Activated CD4-positive, alpha-beta memory T cell treated with anti-CD3 and anti-CD28 coated beads, Interleukin-2, amount 10 ng/mL, durations not matched to agents 7 days and 5 days (primary cell): ENCODE measurements around the gene NAV2. TPM values are rescaled to one million over a fixed set of nuclear protein-coding genes. Genes with fewer than 3 reads are reported as not detected.

Experiments
- CTCF ChIA-PET: fragments of 350-600 bp; sonication (Branson Sonifier 250); formaldehyde crosslinking; loops from one replicate; lab custom pipeline; 2021; ENCODE audit warnings: antibody characterized with exemption, inconsistent platforms; lab: Charles Lee
- POLR2A ChIA-PET: fragments of 350-600 bp; sonication (Branson Sonifier 250); formaldehyde crosslinking; loops from one replicate; lab custom pipeline; 2021; ENCODE audit warnings: antibody characterized with exemption; lab: Charles Lee
- DNase-seq: peaks from one replicate; pipeline ENCODE4 v3.0.0-alpha.2; 2020
- H3K27ac Mint-ChIP-seq: one replicate; pipeline ENCODE4 v1.8.0; 2021; ENCODE audit warnings: mild to moderate bottlenecking, mixed read lengths
- H3K27me3 Mint-ChIP-seq: one replicate; pipeline ENCODE4 v1.8.0; 2021; ENCODE audit warnings: mixed read lengths
- H3K36me3 Mint-ChIP-seq: one replicate; pipeline ENCODE4 v1.8.0; 2021; ENCODE audit warnings: low read depth, mixed read lengths
- H3K4me1 Mint-ChIP-seq: one replicate; pipeline ENCODE4 v1.8.0; 2021; ENCODE audit warnings: mixed read lengths
- H3K4me3 Mint-ChIP-seq: one replicate; pipeline ENCODE4 v1.8.0; 2021; ENCODE audit warnings: mild to moderate bottlenecking, mixed read lengths
- H3K9me3 Mint-ChIP-seq: one replicate; pipeline ENCODE4 v1.8.0; 2021; ENCODE audit warnings: mixed read lengths
- total RNA-seq, 2 experiments: library from RNA; stranded (reverse); gene quantifications; one replicate each; pipeline ENCODE4 v1.2.3, GENCODE V29; 2021

The NAV2 gene
- total RNA-seq, 2 experiments from 2014 or later: 0.53 to 0.70 TPM

- no peaks in the 10 kb centered on the region for H3K4me1 Mint-ChIP-seq
- CTCF ChIA-PET: no interaction called here
- no peaks in the 10 kb centered on the region for H3K9me3 Mint-ChIP-seq
Observed at GRCh38 chr11:19746086-19746485, 33.4 kb downstream of the NAV2 start.

DNA sequence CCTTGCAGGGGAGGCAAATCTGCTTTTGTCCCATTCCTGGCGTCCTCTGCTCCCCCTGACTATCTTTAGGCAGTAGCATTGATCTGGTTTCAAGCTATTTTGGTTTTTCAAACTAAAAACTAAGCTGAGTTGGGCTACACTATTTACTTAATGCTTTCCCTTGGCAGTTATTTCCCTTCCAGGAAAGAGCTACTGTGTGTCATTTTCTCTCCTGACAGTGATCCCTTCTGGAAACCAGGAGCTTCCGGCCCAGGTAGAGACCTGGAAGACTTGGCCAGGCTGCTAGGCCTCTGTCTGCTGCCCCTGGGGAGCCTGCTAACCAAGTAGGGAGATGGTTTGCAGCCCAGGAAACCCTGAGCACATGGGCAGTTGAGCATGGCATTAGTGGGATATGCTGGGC is 35.0 kb downstream of the NAV2 start:
- DNase-seq: no peak
- CTCF ChIA-PET: no interaction called here
- H3K36me3 Mint-ChIP-seq: no peaks in the 10 kb centered on the region
- H3K27me3 Mint-ChIP-seq: peaks cover 14% of the 10 kb centered on the region
- no peaks in the 10 kb centered on the region for H3K4me1 Mint-ChIP-seq
- H3K27ac Mint-ChIP-seq: no peak overlapping the region
- POLR2A ChIA-PET: interaction anchor here (0.5 kb wide), 1 partner anchor 312 kb away, joined by 3 read pairs; no protein-coding TSS in a partner anchor
- H3K4me3 Mint-ChIP-seq: no peak overlapping the region
- H3K9me3 Mint-ChIP-seq: no peaks in the 10 kb centered on the region

More at GRCh38 chr11:19746086-19746485, 33.4 kb downstream of the NAV2 start:
- no peak overlapping the region for H3K4me3 Mint-ChIP-seq
- no peak overlapping the region for H3K27ac Mint-ChIP-seq
- no peaks in the 10 kb centered on the region for H3K36me3 Mint-ChIP-seq
- DNase-seq: no peak
- peaks cover 7% of the 10 kb centered on the region for H3K27me3 Mint-ChIP-seq
- POLR2A ChIA-PET: no interaction called here

GRCh38 chr11:19751055-19751454 is 38.4 kb downstream of the NAV2 start:
- CTCF ChIA-PET: interaction anchor here (1.4 kb wide), 2 partner anchors 8 to 9 kb away, joined by 3 to 5 read pairs; no protein-coding TSS in a partner anchor
- POLR2A ChIA-PET: interaction anchor here (0.8 kb wide), 1 partner anchor 45 kb away, joined by 3 read pairs; no protein-coding TSS in a partner anchor
- Mint-ChIP-seq H3K4me1 (no peaks in the 10 kb centered on the region), H3K4me3 (no peak overlapping the region), H3K27me3 (peaks cover 28% of the 10 kb centered on the region), H3K9me3 (no peaks in the 10 kb centered on the region), H3K27ac (no peak overlapping the region), H3K36me3 (no peaks in the 10 kb centered on the region)
- no peak for DNase-seq

- Mint-ChIP-seq H3K4me3 (no peak overlapping the region), H3K4me1 (no peaks in the 10 kb centered on the region), H3K9me3 (no peaks in the 10 kb centered on the region), H3K27me3 (peaks cover 30% of the 10 kb centered on the region), H3K27ac (no peak overlapping the region), H3K36me3 (no peaks in the 10 kb centered on the region)
- no peak for DNase-seq
- POLR2A ChIA-PET: no interaction called here
- CTCF ChIA-PET: no interaction called here
Observed at GRCh38 chr11:19753451-19754106, 40.9 kb downstream of the NAV2 start.

DNA sequence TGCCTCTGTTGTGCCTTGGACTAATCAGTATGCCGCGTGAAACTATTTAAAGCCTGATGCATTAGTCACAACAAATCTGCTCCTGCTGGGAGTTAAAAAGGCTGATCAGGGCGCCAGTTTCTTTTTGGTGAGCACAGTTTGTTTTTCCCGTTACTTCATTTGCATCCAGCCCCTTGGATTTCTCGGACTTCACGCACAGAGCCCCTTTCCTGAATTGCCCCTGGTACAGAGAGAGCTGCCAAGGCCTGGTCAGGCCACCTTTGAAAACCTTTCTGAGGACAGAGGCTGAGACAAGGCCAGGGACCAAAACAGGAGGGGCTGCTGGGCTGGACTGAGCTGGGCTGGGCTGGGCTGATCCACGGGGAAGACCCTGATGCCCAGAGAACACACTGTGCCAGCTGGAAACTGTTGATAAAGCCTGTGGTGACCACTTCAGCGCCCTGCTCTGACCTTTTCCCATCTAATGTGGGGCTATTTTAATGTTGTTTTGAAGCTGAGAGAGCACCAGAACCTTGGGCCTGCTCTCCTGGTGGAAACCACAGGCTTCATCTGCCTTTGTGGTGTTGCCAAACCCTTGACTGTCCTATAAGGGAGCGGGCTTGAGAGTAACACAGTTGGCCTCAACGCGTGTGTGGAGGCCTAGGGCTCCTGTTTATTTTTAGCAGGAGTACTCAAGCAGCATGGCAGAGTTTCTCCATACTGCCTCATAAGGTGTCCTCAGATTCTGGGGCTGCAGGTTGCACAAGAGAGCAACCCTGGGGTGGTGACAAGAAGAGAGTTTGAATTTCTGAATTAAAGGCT is 44.2 kb downstream of the NAV2 start:
- no peak for DNase-seq
- ChIA-PET CTCF (no interaction called here), POLR2A (no interaction called here)
- no peaks in the 10 kb centered on the region for H3K36me3 Mint-ChIP-seq
- H3K4me3 Mint-ChIP-seq: no peak overlapping the region
- H3K9me3 Mint-ChIP-seq: no peaks in the 10 kb centered on the region
- no peaks in the 10 kb centered on the region for H3K4me1 Mint-ChIP-seq
- H3K27ac Mint-ChIP-seq: no peak overlapping the region
- H3K27me3 Mint-ChIP-seq: peaks cover 19% of the 10 kb centered on the region

GRCh38 chr11:19759389-19759788 is 46.8 kb downstream of the NAV2 start:
- CTCF ChIA-PET: no interaction called here
- POLR2A ChIA-PET: no interaction called here
- peaks cover 17% of the 10 kb centered on the region for H3K27me3 Mint-ChIP-seq
- no peaks in the 10 kb centered on the region for H3K4me1 Mint-ChIP-seq
- no peak overlapping the region for H3K4me3 Mint-ChIP-seq
- H3K36me3 Mint-ChIP-seq: no peaks in the 10 kb centered on the region
- DNase-seq: no peak
- no peaks in the 10 kb centered on the region for H3K9me3 Mint-ChIP-seq
- H3K27ac Mint-ChIP-seq: no peak overlapping the region

GRCh38 chr11:19762266-19762665 is 49.6 kb downstream of the NAV2 start:
- Mint-ChIP-seq H3K27ac (no peak overlapping the region), H3K4me1 (no peaks in the 10 kb centered on the region), H3K9me3 (no peaks in the 10 kb centered on the region), H3K27me3 (peaks cover 18% of the 10 kb centered on the region), H3K4me3 (no peak overlapping the region), H3K36me3 (no peaks in the 10 kb centered on the region)
- ChIA-PET POLR2A (no interaction called here), CTCF (interaction anchor here (0.7 kb wide), 1 partner anchor 16 kb away, joined by 3 read pairs; no protein-coding TSS in a partner anchor)
- no peak for DNase-seq

DNA sequence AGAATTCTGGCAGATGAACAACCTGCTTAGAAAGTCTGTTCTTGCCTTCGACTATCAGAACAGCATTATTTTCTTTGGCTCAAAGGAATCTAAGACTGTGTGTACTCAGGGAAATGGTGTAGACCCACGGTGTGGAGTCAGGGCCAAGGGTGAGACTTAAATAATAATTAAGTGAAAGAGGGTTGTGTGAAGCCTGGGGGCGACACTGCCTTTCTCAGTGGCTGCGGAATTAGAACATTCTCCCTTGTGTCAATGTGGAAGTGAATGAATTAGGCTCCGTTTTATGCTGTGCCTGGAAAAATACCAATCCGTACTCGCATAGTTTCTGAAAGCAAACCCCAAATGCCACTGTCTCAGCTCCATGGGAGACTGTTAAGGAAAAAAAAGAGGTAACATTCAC is 50.7 kb downstream of the NAV2 start:
- peaks cover 18% of the 10 kb centered on the region for H3K27me3 Mint-ChIP-seq
- H3K4me3 Mint-ChIP-seq: no peak overlapping the region
- CTCF ChIA-PET: no interaction called here
- DNase-seq: no peak
- no peaks in the 10 kb centered on the region for H3K9me3 Mint-ChIP-seq
- H3K4me1 Mint-ChIP-seq: no peaks in the 10 kb centered on the region
- POLR2A ChIA-PET: no interaction called here
- no peak overlapping the region for H3K27ac Mint-ChIP-seq
- no peaks in the 10 kb centered on the region for H3K36me3 Mint-ChIP-seq

DNA sequence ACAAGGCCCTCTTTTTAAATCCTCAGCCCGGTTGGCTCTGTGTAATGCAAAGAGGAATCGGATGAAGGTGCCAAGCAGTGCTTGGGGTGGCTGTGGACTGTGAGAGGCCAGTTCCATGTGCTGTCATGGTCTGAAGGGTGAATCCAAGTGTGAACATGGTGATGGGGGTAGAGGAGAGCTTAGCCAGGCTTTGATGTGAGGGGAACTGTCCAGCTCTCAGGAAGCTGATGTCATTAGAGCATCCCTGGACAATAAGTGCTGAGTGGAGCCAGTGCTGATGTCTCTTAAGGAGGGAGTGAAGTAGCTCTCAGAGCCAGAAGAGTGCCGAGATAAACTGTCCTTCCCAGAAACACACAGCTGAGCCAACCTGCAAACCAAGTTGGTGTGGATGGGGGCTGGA is 53.6 kb downstream of the NAV2 start:
- CTCF ChIA-PET: no interaction called here
- Mint-ChIP-seq H3K4me3 (no peak overlapping the region), H3K36me3 (no peaks in the 10 kb centered on the region), H3K4me1 (peaks cover 2% of the 10 kb centered on the region), H3K9me3 (no peaks in the 10 kb centered on the region), H3K27me3 (peaks cover 23% of the 10 kb centered on the region), H3K27ac (no peak overlapping the region)
- POLR2A ChIA-PET: no interaction called here
- no peak for DNase-seq

GRCh38 chr11:19766810-19767209 is 54.2 kb downstream of the NAV2 start:
- POLR2A ChIA-PET: no interaction called here
- no peak for DNase-seq
- Mint-ChIP-seq H3K27ac (no peak overlapping the region), H3K27me3 (peaks cover 26% of the 10 kb centered on the region), H3K36me3 (no peaks in the 10 kb centered on the region), H3K4me3 (no peak overlapping the region), H3K4me1 (peaks cover 2% of the 10 kb centered on the region), H3K9me3 (no peaks in the 10 kb centered on the region)
- CTCF ChIA-PET: no interaction called here

GRCh38 chr11:19767627-19768151 is 55.1 kb downstream of the NAV2 start:
- Mint-ChIP-seq H3K36me3 (no peaks in the 10 kb centered on the region), H3K27me3 (peaks cover 29% of the 10 kb centered on the region), H3K4me1 (peaks cover 2% of the 10 kb centered on the region), H3K27ac (no peak overlapping the region), H3K4me3 (no peak overlapping the region), H3K9me3 (no peaks in the 10 kb centered on the region)
- ChIA-PET CTCF (no interaction called here), POLR2A (no interaction called here)
- DNase-seq: no peak

- Mint-ChIP-seq H3K27me3 (peaks cover 34% of the 10 kb centered on the region), H3K4me1 (peaks cover 2% of the 10 kb centered on the region), H3K27ac (no peak overlapping the region), H3K36me3 (no peaks in the 10 kb centered on the region), H3K4me3 (no peak overlapping the region), H3K9me3 (no peaks in the 10 kb centered on the region)
- CTCF ChIA-PET: no interaction called here
- DNase-seq: no peak
- POLR2A ChIA-PET: no interaction called here
Observed at GRCh38 chr11:19768197-19768596, 55.6 kb downstream of the NAV2 start.

GRCh38 chr11:19768815-19769214 is 56.2 kb downstream of the NAV2 start:
- Mint-ChIP-seq H3K27ac (no peak overlapping the region), H3K9me3 (no peaks in the 10 kb centered on the region), H3K27me3 (peaks cover 35% of the 10 kb centered on the region), H3K4me1 (peaks cover 2% of the 10 kb centered on the region), H3K4me3 (no peak overlapping the region), H3K36me3 (no peaks in the 10 kb centered on the region)
- ChIA-PET POLR2A (no interaction called here), CTCF (no interaction called here)
- DNase-seq: no peak
